HUES48 (cell line): Measurements from ENCODE around the gene ELMO2.

Experiments
- H3K27ac ChIP-seq: one replicate; pipeline ENCODE4 v1.7.0; 2013; ENCODE audit warnings: low read depth, low read length, inconsistent platforms
- H3K27me3 ChIP-seq: 2 replicates; pipeline ENCODE4 v1.6.1; 2013; ENCODE audit warnings: mild to moderate bottlenecking, low read length; ENCODE audit not compliant: control insufficient read depth, insufficient read depth
- H3K36me3 ChIP-seq: 2 replicates; pipeline ENCODE4 v1.6.1; 2013; ENCODE audit warnings: low read length; ENCODE audit not compliant: control insufficient read depth, insufficient read depth
- H3K4me1 ChIP-seq: 2 replicates; pipeline ENCODE4 v1.6.1; 2013; ENCODE audit warnings: mild to moderate bottlenecking, low read length; ENCODE audit not compliant: control insufficient read depth, insufficient read depth
- H3K4me3 ChIP-seq: 2 replicates; pipeline ENCODE4 v1.5.1; 2013; ENCODE audit warnings: mild to moderate bottlenecking, low read depth, low read length
- H3K9ac ChIP-seq: 2 replicates; pipeline ENCODE4 v1.6.1; 2013; ENCODE audit warnings: mild to moderate bottlenecking, low read depth, low read length, moderate library complexity
- H3K9me3 ChIP-seq: 2 replicates; pipeline ENCODE4 v1.6.1; 2013; ENCODE audit warnings: low read length; ENCODE audit not compliant: control insufficient read depth, insufficient read depth

The ELMO2 gene

GRCh38 chr20:46367967-46368901, 38.2 kb downstream of the ELMO2 start:
- no peaks in the 10 kb centered on the region for H3K27me3 ChIP-seq
- peaks cover 74% of the 10 kb centered on the region for H3K36me3 ChIP-seq
- no peak overlapping the region for H3K4me3 ChIP-seq
- H3K4me1 ChIP-seq: no peaks in the 10 kb centered on the region; the same call in 1 of the 2 replicates
- no peak overlapping the region for H3K27ac ChIP-seq
- H3K9ac ChIP-seq: no peak overlapping the region
- no peaks in the 10 kb centered on the region for H3K9me3 ChIP-seq

DNA sequence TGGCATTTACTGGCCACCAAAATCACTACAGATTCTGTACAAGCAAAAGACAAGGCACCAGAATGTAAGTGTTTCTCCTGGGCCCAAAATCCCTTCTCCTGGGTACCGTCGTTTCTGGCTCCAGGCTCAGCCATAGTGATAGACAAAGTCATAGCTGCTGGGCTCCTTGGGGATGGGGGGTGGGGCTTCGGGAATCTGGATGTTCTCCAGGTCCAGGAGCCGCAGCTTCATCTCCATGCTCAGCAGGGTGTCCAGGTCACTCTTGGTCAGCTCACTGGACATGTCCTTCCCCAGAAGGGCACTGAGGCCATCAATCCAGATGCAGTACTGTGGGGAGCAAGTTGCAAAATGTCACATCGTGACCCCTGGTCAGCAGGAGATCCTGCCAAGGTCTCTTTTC, 39.2 kb downstream of the ELMO2 start:
- Histone ChIP-seq H3K4me1 (no peaks in the 10 kb centered on the region; the same call in 1 of the 2 replicates), H3K27me3 (no peaks in the 10 kb centered on the region), H3K9ac (no peak overlapping the region), H3K4me3 (no peak overlapping the region), H3K9me3 (no peaks in the 10 kb centered on the region), H3K36me3 (peaks cover 71% of the 10 kb centered on the region), H3K27ac (no peak overlapping the region)

DNA sequence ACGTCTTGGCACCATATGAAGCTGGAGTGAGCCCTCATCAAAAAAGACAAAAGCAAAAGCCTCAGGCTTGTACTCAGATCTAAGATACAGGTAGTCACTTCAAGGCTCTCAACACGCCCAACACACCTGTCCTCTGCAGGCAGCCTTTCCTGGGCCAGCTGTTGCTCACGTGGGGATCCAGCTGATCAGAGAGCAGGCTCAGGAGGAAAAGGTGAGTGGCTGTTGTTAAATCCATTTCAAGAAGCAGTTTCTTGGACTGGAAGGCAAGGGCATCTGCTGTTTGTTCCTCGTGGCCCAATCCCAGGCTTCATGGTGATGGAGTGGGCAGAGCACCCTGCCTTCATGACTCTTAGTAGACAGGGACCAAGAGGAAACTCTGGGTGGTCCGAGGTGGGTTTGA, 39.6 kb downstream of the ELMO2 start:
- Histone ChIP-seq H3K9ac (no peak overlapping the region), H3K9me3 (no peaks in the 10 kb centered on the region), H3K27ac (no peak overlapping the region), H3K27me3 (no peaks in the 10 kb centered on the region), H3K4me1 (no peaks in the 10 kb centered on the region; the same call in 1 of the 2 replicates), H3K36me3 (peaks cover 71% of the 10 kb centered on the region), H3K4me3 (no peak overlapping the region)

- Histone ChIP-seq H3K27ac (no peak overlapping the region), H3K9ac (no peak overlapping the region), H3K9me3 (no peaks in the 10 kb centered on the region), H3K36me3 (peaks cover 63% of the 10 kb centered on the region), H3K4me3 (no peak overlapping the region), H3K4me1 (no peaks in the 10 kb centered on the region; the same call in 1 of the 2 replicates), H3K27me3 (no peaks in the 10 kb centered on the region)
Measured at GRCh38 chr20:46365487-46366220, 40.8 kb downstream of the ELMO2 start.

- Histone ChIP-seq H3K9ac (peak overlapping the region; percentile 38; the same call in 1 of the 2 replicates), H3K27ac (peak overlapping the region; percentile 100)
Measured at GRCh38 chr20:46364670-46365486, 41.5 kb downstream of the ELMO2 start.

DNA sequence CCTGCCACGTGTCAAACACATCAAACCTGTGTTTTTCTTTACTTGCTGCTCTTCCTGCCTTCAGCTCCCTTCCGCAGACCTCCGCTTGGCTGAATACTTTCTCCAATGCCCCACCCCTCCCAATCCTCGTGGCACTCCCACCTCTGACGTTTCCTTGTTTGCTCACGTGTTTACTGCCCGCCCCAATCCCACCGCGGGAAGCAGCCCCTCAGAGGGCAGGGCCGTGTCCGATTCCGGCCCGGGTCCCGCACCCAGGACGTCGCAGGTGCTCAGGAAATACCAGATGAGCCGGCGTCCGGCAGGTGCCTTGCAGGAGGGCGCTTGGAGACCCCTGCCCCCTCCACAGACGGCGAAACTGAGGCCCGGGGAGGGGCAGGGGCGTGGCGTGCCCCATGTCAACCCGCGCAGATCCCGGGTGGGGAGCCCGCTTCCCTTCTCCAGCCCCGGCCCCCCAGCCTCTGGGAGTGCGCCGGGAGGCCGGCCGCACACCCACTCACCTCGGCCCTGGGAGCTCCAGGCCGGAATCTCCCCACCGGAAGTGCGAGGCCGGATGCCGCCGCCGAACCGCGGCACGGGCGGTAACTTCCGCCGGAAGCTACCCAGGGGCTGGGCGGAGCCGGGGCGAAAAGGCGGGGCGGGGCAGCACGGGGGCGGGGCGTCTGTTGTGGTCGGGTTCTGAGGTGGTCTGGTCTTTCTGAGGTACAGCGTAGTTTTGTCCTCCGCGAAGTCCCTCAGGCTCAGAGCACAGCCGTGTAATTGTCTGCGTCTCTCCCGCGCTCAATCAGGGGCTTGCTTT, 42.3 kb downstream of the ELMO2 start:
- peak overlapping the region; percentile 98 for H3K4me3 ChIP-seq
- no peaks in the 10 kb centered on the region for H3K27me3 ChIP-seq
- H3K4me1 ChIP-seq: no peaks in the 10 kb centered on the region; the same call in 1 of the 2 replicates
- peak overlapping the region; percentile 96 for H3K9ac ChIP-seq
- H3K36me3 ChIP-seq: peaks cover 49% of the 10 kb centered on the region
- no peaks in the 10 kb centered on the region for H3K9me3 ChIP-seq
- H3K27ac ChIP-seq: peak overlapping the region; percentile 100

More at GRCh38 chr20:46364670-46365486, 41.5 kb downstream of the ELMO2 start:
- Histone ChIP-seq H3K4me1 (no peaks in the 10 kb centered on the region; the same call in 1 of the 2 replicates), H3K9me3 (no peaks in the 10 kb centered on the region), H3K4me3 (peak overlapping the region; percentile 98), H3K27me3 (no peaks in the 10 kb centered on the region), H3K36me3 (peaks cover 56% of the 10 kb centered on the region)

- Histone ChIP-seq H3K36me3 (peaks cover 43% of the 10 kb centered on the region), H3K9ac (peak overlapping the region; percentile 96; the same call in 1 of the 2 replicates), H3K9me3 (no peaks in the 10 kb centered on the region), H3K4me1 (no peaks in the 10 kb centered on the region; the same call in 1 of the 2 replicates), H3K27ac (peak overlapping the region; percentile 100), H3K4me3 (peak overlapping the region; percentile 98), H3K27me3 (no peaks in the 10 kb centered on the region)
Measured at GRCh38 chr20:46362921-46363867, 43.2 kb downstream of the ELMO2 start.

- H3K27me3 ChIP-seq: no peaks in the 10 kb centered on the region
- H3K4me3 ChIP-seq: no peak overlapping the region
- no peaks in the 10 kb centered on the region; the same call in 1 of the 2 replicates for H3K4me1 ChIP-seq
- no peak overlapping the region for H3K9ac ChIP-seq
- peaks cover 40% of the 10 kb centered on the region for H3K36me3 ChIP-seq
- no peaks in the 10 kb centered on the region for H3K9me3 ChIP-seq
- H3K27ac ChIP-seq: no peak overlapping the region
Measured at GRCh38 chr20:46361811-46362210, 44.6 kb downstream of the ELMO2 start.

DNA sequence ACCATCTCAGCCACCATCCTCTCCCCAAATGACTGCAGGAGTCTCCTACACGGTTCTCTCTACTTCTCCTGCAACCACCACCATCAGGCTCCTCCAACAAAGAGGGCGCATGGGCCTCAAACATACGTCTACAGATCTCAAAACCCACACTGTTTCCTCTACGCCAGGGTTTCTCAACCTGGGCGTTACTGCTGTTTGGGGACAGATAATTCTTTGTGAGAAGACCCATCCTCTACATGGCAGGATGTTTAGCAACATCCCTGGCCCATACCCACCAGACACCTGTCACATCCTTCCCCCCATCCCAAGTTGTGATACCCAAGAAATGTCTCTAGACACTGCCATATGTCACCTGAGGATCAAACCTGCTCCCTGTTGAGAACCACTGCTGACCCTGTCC, 45.0 kb downstream of the ELMO2 start:
- Histone ChIP-seq H3K9ac (no peak overlapping the region), H3K4me3 (no peak overlapping the region), H3K4me1 (no peaks in the 10 kb centered on the region; the same call in 1 of the 2 replicates), H3K9me3 (no peaks in the 10 kb centered on the region), H3K27me3 (no peaks in the 10 kb centered on the region), H3K27ac (no peak overlapping the region), H3K36me3 (peaks cover 39% of the 10 kb centered on the region)
